Stimulated activated CD4-positive, alpha-beta T cell treated with anti-CD3 and anti-CD28 coated beads, Interleukin-15, amount 100 ng/mL, for 1 hour (primary cell): ENCODE results near the gene GCSAM.

Experiments used
- DNase-seq, 2 donors: peaks; one replicate each; pipeline ENCODE4 v3.0.0-alpha.2; 2020; ENCODE audit warnings: low read depth in 1 of 2, low spot score in 1 of 2

GCSAM gene

GRCh38 chr3:112132975-112133448 is at the start of gene GCSAM:
GCSAM (minus strand) TSS chr3:112133248; CDS start chr3:112133120, 128 bp downstream.
- DNase-seq, result peak; percentile 18 to 42

GRCh38 chr3:112175646-112176045 is 42.6 kb upstream of the GCSAM start:
- DNase-seq, result no peak

- DNase-seq, result no peak
Observed at GRCh38 chr3:112175037-112175436, 42.0 kb upstream of the GCSAM start.

GRCh38 chr3:112171144-112171543 is 38.1 kb upstream of the GCSAM start:
- no peak for DNase-seq

- DNase-seq, result no peak
Observed at GRCh38 chr3:112170046-112170445, 37.0 kb upstream of the GCSAM start.

GRCh38 chr3:112167758-112168157 is 34.7 kb upstream of the GCSAM start:
- no peak for DNase-seq

GRCh38 chr3:112149136-112149535 is 16.1 kb upstream of the GCSAM start:
- DNase-seq, result no peak

- DNase-seq, result no peak
Observed at GRCh38 chr3:112143689-112144088, 10.6 kb upstream of the GCSAM start.

GRCh38 chr3:112143251-112143650 is 10.2 kb upstream of the GCSAM start:
- no peak for DNase-seq

- DNase-seq, result no peak
Observed at GRCh38 chr3:112141293-112141692, 8.2 kb upstream of the GCSAM start.

- no peak for DNase-seq
Observed at GRCh38 chr3:112140584-112140983, 7.5 kb upstream of the GCSAM start.

GRCh38 chr3:112138219-112138969 is 5.3 kb upstream of the GCSAM start:
- DNase-seq, result no peak

GRCh38 chr3:112137781-112138180 is 4.7 kb upstream of the GCSAM start:
- no peak for DNase-seq

GRCh38 chr3:112136959-112137693 is 4.1 kb upstream of the GCSAM start:
- no peak for DNase-seq

- no peak for DNase-seq
Observed at GRCh38 chr3:112136046-112136445, 3.0 kb upstream of the GCSAM start.

- no peak for DNase-seq
Observed at GRCh38 chr3:112134335-112135124, 1.5 kb upstream of the GCSAM start.

- DNase-seq, result no peak
Observed at GRCh38 chr3:112133626-112134334, 732 bp upstream of the GCSAM start.

GRCh38 chr3:112132554-112132953 is 494 bp downstream of the GCSAM start:
- DNase-seq, result no peak

GRCh38 chr3:112132088-112132487 is 960 bp downstream of the GCSAM start:
- no peak for DNase-seq

- DNase-seq, result no peak
Observed at GRCh38 chr3:112131111-112131510, 1.9 kb downstream of the GCSAM start.

GRCh38 chr3:112130638-112130993 is 2.4 kb downstream of the GCSAM start:
- DNase-seq, result no peak
